Activated T-helper 9 cell treated with anti-CD3 and anti-CD28 coated beads, Interleukin-2, amount 50 U/mL, for 16 hours (primary cell): ENCODE results near the gene LACTBL1.

ENCODE experiments used
- DNase-seq: peaks from one replicate; pipeline ENCODE4 v3.0.0-alpha.2; 2020; ENCODE audit warnings: low read depth

LACTBL1 gene

GRCh38 chr1:22944346-22945055 lies 28.2 kb downstream of the LACTBL1 start:
- DNase-seq = no peak

GRCh38 chr1:22941257-22941656 lies 31.4 kb downstream of the LACTBL1 start:
- DNase-seq = no peak

GRCh38 chr1:22936681-22937080 lies 36.0 kb downstream of the LACTBL1 start:
- no peak for DNase-seq

GRCh38 chr1:22935433-22935832 lies 37.2 kb downstream of the LACTBL1 start:
- no peak for DNase-seq

GRCh38 chr1:22932803-22933470 lies 39.7 kb downstream of the LACTBL1 start:
- no peak for DNase-seq

GRCh38 chr1:22930240-22930912 lies 42.3 kb downstream of the LACTBL1 start:
- no peak for DNase-seq

GRCh38 chr1:22925111-22925510 lies 47.6 kb downstream of the LACTBL1 start:
- no peak for DNase-seq

GRCh38 chr1:22922640-22923039 lies 50.0 kb downstream of the LACTBL1 start:
- no peak for DNase-seq

- DNase-seq = no peak
These were observed 51.1 kb downstream of the LACTBL1 start for GRCh38 chr1:22921452-22922126.

- no peak for DNase-seq
These were observed 51.8 kb downstream of the LACTBL1 start for GRCh38 chr1:22920734-22921451.

- no peak for DNase-seq
These were observed 52.5 kb downstream of the LACTBL1 start for GRCh38 chr1:22920026-22920733.

GRCh38 chr1:22919341-22920025 lies 53.2 kb downstream of the LACTBL1 start:
- DNase-seq = no peak

- DNase-seq = no peak
These were observed 54.0 kb downstream of the LACTBL1 start for GRCh38 chr1:22918644-22919043.

GRCh38 chr1:22917989-22918388 lies 54.7 kb downstream of the LACTBL1 start:
- no peak for DNase-seq

- no peak for DNase-seq
These were observed 56.2 kb downstream of the LACTBL1 start for GRCh38 chr1:22916471-22916820.

GRCh38 chr1:22915816-22916470 lies 56.7 kb downstream of the LACTBL1 start:
- DNase-seq = no peak

- DNase-seq = no peak
These were observed 57.4 kb downstream of the LACTBL1 start for GRCh38 chr1:22915231-22915630.

- DNase-seq = no peak
These were observed 57.9 kb downstream of the LACTBL1 start for GRCh38 chr1:22914633-22915217.

- DNase-seq = no peak
These were observed 58.5 kb downstream of the LACTBL1 start for GRCh38 chr1:22914156-22914555.
